GM19372 (cell line): ENCODE results near the gene BACH2.
"Not testable (repeated sequence)": the region's sequence is repeated elsewhere in the genome, so short reads cannot be mapped to it uniquely, and the experiment has no call there.

Experiments used
- ATAC-seq: cut with Tn5 transposase; IDR thresholded peaks from one replicate; pipeline ENCODE4 v1.9.1; 2021; ENCODE audit warnings: mild to moderate bottlenecking, low read depth, moderate library complexity; ENCODE audit not compliant: unreplicated experiment

Gene BACH2

DNA sequence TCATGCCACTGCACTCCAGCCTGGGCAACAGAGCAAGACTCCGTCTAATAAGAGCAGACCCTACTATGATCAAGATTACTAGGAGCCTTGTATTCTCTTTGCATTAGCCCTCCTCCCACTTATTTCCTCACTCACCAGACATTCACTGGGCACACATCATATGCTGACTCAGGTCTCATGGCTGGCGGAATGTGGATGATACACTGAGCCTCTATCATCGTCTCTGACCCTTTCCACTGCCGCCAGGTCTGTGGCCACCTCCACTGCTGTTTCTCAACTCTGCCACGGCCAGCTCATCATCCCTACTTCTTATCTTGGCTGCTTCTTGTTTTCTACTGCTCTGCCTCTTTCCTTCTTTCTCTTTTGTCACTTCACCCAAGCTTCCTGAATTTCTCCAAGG lies 161.0 kb downstream of the BACH2 start:
- no peak for ATAC-seq

DNA sequence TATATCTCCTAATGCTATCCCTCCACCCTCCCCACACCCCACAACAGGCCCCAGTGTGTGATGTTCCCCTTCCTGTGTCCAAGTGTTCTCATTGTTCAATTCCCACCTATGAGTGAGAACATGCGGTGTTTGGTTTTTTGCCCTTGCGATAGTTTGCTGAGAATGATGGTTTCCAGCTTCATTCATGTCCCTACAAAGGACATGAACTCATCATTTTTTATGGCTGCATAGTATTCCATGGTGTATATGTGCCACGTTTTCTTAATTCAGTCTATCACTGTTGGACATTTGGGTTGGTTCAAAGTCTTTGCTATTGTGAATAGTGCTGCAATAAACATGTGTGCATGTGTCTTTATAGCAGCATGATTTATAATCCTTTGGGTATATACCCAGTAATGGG lies 163.0 kb downstream of the BACH2 start:
- ATAC-seq, result not testable (repeated sequence)

DNA sequence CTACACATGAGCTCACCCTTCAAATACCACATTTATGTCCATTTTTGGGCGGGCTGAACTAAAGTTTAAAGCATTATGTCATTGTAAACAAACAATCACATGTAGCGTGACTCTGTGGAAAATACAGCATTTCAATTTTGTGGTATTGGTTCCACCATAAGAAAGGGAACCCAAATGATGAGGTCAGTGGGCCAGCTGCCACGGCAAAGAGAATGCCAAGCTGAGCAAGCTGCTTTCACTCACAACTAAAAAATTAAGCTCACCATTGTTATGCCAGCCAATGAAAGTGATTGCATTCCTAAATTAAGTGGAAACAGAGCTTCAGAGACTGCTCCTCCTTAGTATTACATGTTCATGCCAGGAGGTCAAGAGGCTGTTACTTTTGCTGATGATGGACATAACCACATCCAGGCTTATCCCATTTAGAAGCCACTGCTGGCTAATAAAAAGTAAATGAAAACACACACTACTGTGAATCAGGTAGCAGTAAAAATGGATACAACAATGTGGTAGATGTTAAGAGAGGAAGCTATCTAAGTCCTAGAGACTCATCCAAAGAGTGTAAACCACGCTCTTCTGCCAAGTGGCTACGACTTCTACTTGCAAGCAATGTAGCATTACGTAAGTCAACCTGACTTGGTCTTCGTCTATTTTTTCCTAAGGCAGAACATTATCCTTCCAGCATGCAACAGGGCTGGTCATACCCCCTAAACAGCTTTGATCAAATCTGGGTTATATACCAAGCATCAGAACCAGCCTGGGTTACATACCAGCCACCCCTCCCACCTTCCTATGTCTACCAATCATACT lies 164.8 kb downstream of the BACH2 start:
- ATAC-seq, result no peak

DNA sequence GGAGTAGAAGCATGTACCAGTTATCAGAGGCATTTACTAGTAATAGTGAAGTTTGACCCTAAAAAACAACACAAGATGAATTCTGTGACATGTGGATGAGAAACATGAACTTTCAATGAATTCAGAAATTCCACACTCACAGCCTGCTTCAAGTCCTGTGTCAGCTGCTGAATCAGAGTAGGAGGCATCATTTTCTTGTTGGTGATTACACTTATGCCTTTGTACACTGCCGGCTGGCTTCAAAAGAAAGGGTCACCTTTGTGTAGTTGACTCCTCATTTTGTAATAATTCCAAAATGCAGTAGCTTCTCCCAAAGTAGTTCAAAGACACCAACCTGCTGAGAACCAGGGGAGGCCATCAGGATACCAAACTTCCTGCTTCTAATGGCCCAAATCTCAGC lies 165.5 kb downstream of the BACH2 start:
- ATAC-seq, result no peak

DNA sequence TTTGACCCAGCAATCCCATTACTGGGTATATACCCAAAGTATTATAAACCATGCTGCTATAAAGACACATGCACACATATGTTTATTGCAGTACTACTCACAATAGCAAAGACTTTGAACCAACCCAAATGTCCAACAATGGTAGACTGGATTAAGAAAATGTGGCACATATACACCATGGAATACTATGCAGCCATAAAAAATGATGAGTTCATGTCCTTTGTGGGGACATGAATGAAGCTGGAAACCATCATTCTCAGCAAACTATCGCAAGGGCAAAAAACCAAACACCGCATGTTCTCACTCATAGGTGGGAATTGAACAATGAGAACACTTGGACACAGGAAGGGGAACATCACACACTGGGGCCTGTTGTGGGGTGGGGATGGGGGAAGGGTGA lies 168.0 kb downstream of the BACH2 start:
- not testable (repeated sequence) for ATAC-seq

DNA sequence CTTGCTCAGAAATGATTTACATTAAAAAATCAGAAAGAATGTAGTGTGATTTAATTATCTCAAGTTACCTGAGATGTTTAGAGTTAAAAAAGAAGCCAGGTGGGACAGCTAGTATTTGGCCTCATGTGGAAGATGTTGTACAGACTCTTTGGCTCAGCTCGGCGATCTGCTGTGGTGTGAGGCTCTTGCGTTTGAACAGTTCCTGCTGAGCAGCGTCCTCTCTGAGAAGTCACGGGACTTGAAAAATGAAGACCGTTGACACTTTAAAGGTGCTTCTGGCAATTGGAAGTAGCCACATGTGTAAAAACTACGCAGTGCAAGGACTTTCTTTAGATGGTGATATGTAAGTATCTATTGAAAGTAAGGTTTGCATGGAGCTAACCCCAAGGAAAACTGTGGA lies 169.0 kb downstream of the BACH2 start:
- ATAC-seq, result no peak

DNA sequence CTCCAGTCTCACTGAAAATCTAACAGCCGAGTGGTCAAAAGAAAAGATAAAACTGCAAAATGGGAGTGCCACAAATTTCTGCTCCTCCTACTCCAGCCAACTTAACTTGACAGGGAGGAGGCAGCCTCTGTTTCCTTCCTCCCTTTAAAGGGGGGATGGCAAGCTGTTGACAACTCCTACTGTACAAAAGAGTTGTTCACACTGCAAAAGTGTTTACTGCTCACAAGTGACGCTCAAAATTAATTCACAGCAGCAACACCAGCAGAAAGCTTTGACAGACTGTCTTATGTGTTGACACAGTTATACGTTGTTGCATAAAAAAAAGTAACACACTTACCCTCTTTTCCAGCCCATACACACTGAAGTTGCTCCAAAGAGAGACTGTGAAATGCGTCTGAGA lies 169.8 kb downstream of the BACH2 start:
- ATAC-seq, result no peak

DNA sequence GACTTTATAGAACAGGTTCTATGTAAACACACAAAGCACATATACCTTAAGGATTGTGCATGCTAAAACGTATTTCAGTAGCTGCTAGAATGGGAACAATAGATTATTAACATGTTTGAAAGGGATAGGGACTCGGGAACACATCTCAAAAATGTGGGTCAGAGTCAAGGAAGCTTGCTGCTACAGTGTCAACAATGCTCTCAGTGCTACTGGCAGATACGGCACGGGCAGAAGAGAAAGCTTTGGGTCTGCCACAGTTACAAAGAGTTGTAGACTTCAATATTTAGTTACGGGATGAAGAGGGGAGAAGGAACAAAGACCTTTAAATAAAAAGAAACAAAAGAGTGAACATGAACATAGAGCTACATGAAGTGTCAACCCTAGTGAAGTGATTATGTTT lies 170.5 kb downstream of the BACH2 start:
- no peak for ATAC-seq

DNA sequence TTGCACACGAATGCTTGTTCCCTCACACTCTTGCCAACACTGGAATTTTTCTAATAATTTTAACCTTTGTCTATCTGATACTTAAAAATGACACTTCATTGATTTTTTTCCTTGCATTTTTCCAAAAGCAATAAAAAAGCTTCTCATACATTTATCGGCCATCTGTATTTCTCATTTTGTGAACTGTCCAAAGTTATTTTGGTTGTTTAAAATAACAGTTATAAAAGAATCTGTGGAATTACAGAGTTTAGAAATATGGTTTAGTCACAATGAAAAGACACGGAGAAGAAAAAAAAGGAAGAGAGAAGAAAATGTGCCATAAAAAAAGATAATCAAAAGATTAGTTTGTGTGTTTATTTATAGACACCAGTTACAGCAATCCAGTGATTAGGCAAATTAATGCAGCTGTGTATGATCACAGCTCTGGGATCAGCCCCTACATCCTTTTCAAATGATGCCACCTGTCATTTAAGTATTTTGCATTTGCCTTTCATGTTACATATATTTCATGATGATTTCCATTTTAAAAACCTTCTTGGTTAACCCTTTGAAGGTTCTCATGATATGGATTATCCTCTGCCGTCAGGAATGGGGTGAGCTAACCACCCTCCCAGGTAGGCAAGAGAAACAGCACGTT lies 171.7 kb downstream of the BACH2 start:
- ATAC-seq, result no peak

DNA sequence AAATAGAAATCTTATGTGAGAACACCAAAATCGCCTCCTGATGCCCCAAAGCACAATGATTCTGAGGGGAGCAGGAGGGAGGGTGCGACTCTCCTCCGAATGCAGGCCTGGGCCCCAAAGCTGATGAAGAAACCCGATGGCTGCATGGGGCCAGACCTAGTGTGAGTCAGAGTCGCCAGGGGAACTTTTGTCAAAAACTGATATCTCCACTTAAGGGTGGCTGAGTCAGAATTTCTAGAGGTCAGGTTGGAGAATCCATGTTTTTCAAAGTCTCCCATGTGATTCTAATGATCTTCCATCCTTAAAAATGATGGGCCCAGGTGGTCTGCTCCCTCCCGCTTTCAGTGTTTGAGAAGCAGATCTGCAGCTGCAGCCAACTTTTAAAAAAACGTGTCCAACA lies 172.8 kb downstream of the BACH2 start:
- no peak for ATAC-seq

DNA sequence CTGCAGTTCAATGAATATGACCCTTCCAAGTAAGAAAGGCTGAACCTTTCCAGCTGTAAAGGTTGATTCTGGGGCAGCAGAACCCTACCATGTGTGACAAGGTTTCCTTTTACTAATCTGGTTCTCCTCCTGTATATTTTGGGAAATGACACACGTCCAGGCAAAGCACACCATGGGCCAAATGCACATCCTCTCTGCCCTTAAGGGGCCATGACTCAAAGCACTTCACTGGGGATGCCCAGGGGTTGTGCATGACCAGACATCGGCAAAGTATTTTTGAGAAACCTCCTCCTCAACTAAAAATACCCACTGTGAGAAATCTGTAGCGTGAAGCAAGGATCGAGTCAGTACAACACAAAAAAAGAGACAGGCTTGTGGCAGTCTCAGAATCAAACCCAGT lies 174.7 kb downstream of the BACH2 start:
- ATAC-seq, result no peak

DNA sequence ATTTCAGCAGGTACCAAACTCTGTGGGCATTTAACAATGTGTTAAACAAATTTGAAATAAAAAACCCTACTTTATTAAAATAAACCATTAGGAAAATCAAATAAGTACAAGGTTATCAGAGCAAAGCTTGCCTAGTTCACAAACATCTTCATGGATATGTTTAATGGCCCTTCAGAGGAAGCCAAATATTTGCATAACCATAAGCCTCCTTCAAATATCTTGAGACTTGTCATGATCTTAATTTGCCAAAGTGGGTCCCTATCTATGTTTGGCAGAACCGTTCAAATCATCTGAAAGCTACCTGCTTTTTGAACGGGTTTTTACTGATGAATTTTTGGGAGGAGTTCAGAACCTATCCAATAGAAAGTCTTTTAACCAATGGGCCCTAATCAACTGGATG lies 176.3 kb downstream of the BACH2 start:
- no peak for ATAC-seq

DNA sequence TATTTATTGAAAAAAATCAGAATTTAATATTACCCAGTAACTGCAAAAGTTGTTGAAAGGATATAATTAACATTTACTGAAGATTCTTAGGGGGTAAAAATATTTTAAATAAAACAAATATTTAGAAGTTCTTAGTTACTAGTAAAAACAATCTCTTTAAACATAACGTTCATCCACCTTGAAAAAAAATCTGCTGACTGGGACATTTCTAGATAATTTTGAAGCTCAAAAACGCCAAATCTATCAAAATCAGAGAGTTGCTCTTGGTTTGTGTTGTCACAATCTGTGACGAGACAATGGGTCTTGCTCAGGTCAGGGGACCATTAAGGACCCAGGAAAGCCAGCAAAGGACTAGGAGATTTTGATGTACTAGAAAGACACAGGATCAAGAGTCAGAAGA lies 177.0 kb downstream of the BACH2 start:
- no peak for ATAC-seq

DNA sequence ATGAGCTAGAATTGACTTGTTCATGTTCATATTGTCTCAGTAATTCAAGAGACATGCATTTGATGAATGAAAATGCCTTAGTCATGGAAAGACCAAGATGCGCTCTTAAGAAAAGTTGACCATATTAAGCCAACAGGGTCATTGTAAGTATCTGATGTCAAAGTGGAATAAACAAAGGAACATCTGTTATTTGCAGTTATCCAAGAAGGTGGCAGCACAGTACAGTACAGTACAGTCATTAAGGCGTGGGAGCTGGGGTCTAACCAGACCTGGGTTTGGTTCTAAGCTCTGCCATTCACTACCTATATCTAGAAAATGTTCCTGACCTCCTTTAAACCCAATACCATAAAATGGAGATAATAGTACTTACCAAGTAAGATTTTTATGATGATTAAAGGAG lies 178.1 kb downstream of the BACH2 start:
- no peak for ATAC-seq

DNA sequence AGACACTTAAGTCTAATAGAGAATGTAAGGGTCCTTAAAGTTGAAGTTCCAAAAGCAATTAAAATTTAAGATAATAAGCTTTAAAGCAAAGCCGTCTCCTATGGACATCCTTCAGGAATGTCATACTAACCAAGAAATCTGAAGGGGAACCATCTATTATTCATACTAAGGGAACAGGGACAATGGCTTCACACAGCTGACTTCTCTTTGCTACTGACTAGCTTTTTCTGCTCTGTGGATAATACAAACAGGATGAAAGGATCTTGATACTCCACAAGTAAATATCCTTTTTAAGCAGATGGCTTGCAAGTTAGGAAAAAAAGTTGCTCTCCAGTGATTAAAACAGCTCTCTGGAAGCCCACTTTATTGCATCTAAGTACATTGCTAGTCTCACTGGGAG lies 178.6 kb downstream of the BACH2 start:
- ATAC-seq, result no peak

DNA sequence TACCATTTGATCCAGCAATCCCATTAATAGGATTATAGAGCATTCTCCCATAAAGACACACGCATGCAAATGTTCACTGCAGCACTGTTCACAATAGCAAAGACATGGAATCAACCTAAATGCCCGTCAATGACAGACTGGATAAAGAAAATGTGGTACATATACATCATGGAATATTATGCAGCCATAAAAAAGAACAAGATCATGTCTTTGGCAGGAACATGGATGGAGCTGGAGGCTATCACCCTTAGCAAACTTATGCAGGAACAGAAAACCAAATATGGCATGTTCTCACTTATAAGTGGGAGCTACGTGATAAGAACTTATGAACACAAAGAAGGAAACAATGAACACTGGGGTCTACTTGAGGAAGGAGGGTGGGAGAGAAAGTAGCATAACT lies 180.5 kb downstream of the BACH2 start:
- ATAC-seq, result not testable (repeated sequence)

DNA sequence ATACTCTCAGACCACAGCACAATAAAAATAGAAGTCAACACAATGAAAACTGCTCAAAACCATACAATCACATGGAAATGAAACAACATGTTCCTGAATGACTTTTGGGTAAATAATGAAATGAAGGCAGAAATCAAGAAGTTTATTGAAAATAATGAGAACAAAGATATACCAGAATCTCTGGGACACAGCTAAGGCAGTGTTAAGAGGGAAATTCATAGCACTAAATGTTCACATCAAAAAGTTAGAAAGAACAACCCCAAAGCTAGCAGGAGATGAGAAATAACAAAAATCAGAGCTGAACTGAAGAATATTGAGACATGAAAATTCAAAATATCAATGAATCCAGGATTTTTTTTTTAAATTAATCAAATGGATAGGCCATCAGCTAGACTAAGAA lies 183.3 kb downstream of the BACH2 start:
- ATAC-seq, result no peak

DNA sequence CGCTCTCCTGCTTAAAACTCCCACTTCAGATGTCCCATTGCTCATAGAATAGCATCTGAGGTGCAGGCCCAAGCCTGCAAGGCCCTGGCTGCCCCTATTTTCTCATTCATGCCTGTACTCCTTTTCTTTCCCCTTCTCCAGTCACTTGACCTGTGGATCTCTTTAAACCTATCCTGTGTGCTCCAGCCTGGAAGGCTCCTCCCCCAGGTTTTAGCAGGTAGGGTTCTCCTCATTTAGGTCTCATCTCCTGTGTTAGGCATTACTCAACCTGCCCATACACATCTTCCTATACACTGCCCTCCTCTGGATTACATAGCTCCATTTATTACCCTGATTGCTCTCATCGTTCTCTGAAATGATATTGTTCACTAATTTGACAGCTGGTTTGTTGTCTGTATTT lies 185.3 kb downstream of the BACH2 start:
- no peak for ATAC-seq

DNA sequence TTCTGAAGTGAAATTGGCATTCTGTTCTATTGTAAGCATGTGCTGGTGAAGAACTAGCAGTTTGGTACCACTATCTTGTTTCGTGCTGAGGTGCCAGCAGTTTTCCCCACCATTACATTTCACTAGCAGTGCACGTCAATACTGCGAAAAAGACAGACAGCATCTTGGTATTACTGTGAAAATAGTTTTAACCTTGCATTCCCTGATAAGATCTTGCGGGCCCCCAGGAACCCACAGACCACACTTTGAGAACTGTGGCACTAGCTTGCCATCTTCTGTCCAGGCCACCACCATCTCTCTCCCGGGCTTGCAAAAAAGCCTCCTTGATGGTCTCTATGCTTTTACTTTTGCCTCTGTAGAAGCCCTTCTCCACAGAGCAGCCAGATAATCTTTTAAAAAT lies 185.7 kb downstream of the BACH2 start:
- ATAC-seq, result no peak

DNA sequence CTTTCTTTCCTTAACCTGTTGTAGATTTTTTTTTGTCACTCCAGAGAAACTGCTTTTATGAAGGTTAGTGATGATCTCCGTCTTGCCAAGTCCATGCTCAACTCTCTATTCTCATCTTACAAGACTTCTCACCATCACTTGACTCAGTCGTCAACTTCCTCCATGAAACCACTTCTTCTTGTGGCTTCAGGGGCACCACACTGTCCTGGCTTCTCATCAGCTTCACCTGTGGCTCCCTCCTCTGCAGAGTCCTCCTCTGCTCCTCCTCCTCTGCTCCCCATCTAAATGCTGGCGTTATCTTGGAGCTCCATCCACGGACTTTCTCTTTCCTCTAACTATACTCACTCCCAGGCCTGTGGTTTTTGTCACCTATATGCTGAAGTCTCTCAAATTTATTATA lies 187.5 kb downstream of the BACH2 start:
- ATAC-seq, result no peak

DNA sequence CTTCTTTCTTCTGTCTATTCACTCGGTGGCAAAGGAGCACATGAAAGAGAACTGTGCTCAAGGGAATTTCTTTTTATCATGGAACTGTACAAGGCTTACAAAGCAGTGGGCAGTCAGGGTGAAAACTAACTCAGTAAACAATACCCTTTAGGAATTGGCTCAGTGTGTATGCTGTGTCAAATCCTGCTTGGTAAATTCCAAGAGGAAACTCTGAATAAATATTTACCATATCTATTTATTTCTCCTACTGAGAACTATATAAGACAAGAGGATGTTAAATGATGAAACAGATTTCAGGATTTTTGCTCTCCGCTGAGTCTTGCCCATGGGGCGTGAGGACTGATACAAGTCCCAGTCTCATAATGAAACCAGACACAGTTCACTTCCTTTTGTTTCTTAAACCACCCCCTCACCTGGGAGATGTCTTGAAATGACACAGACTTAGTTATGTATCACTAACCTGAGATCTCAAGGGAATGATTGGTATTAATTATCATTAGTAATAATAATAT lies 188.8 kb downstream of the BACH2 start:
- peak; percentile 83 for ATAC-seq

DNA sequence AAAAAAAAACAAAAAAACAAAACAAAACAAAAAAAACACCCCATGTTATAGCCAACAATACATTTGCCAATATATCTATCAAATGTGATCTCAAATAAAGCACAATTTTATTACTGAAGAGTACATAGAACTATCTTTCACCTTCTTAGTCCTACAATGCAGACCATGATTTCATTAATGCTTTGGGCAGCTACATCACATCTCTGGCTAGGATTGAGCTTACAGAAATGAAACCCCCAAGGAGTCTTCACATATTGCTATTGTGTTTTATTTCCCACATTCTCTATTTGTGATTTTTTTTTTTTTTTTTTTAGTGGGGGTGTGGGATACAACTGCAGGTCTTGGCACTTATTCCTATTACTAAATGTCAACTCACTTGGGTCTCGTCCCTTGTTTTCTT lies 189.3 kb downstream of the BACH2 start:
- ATAC-seq, result no peak
